ENCODE results near the gene PIH1D1.
A peak's percentile ranks its signal among the peaks of the same experiment; 100 is the strongest.

The PIH1D1 gene

GRCh38 chr19:49451430-49452181 lies at the start of gene PIH1D1:
TSS of gene PIH1D1 (minus strand) at chr19:49451814. CDS start at chr19:49451574, 240 bp downstream.
- peak; percentile 99 for DNase-seq (ENCODE audit: low read depth, low spot score)

GRCh38 chr19:49499030-49499670 lies 47.5 kb upstream of the PIH1D1 start:
- DNase-seq (ENCODE audit: low read depth, low spot score), result no peak

GRCh38 chr19:49498475-49498874 lies 46.9 kb upstream of the PIH1D1 start:
- no peak for DNase-seq (ENCODE audit: low read depth, low spot score)

- no peak for DNase-seq (ENCODE audit: low read depth, low spot score)
Measured at GRCh38 chr19:49497789-49498103, 46.1 kb upstream of the PIH1D1 start.

- DNase-seq (ENCODE audit: low read depth, low spot score), result peak; percentile 73
Measured at GRCh38 chr19:49497047-49497788, 45.6 kb upstream of the PIH1D1 start.

GRCh38 chr19:49496574-49497008 lies 45.0 kb upstream of the PIH1D1 start:
- DNase-seq (ENCODE audit: low read depth, low spot score), result no peak

GRCh38 chr19:49492573-49493405 lies 41.2 kb upstream of the PIH1D1 start:
- peak; percentile 65 for DNase-seq (ENCODE audit: low read depth, low spot score)

GRCh38 chr19:49491804-49492572 lies 40.4 kb upstream of the PIH1D1 start:
- DNase-seq (ENCODE audit: low read depth, low spot score), result no peak

GRCh38 chr19:49491030-49491803 lies 39.6 kb upstream of the PIH1D1 start:
- no peak for DNase-seq (ENCODE audit: low read depth, low spot score)

GRCh38 chr19:49490287-49491029 lies 38.8 kb upstream of the PIH1D1 start:
- DNase-seq (ENCODE audit: low read depth, low spot score), result no peak

GRCh38 chr19:49489601-49490167 lies 38.1 kb upstream of the PIH1D1 start:
- DNase-seq (ENCODE audit: low read depth, low spot score), result peak; percentile 65

GRCh38 chr19:49488863-49489537 lies 37.4 kb upstream of the PIH1D1 start:
- peak; percentile 45 for DNase-seq (ENCODE audit: low read depth, low spot score)

- DNase-seq (ENCODE audit: low read depth, low spot score), result peak; percentile 65
Measured at GRCh38 chr19:49488046-49488862, 36.6 kb upstream of the PIH1D1 start.

GRCh38 chr19:49487277-49488045 lies 35.8 kb upstream of the PIH1D1 start, which contains the start of gene RPL13A:
TSS of gene RPL13A (plus strand) at chr19:49487608. CDS start at chr19:49487630, 22 bp downstream.
- DNase-seq (ENCODE audit: low read depth, low spot score), result peak; percentile 100

- no peak for DNase-seq (ENCODE audit: low read depth, low spot score)
Measured at GRCh38 chr19:49486710-49487276, 35.2 kb upstream of the PIH1D1 start.

GRCh38 chr19:49486232-49486631 lies 34.6 kb upstream of the PIH1D1 start:
- DNase-seq (ENCODE audit: low read depth, low spot score), result no peak

Measured in ELF-1 (cell line).